NCI-H146 treated with DMSO at 0.1 percent for 48 hours (cell line): ENCODE measurements around the gene ZNF865.

ENCODE experiments used
- DNase-seq: peaks from one replicate; lab custom pipeline; 2025; ENCODE audit not compliant: unreplicated experiment; lab: John Stamatoyannopoulos, UW

ZNF865 gene

DNA sequence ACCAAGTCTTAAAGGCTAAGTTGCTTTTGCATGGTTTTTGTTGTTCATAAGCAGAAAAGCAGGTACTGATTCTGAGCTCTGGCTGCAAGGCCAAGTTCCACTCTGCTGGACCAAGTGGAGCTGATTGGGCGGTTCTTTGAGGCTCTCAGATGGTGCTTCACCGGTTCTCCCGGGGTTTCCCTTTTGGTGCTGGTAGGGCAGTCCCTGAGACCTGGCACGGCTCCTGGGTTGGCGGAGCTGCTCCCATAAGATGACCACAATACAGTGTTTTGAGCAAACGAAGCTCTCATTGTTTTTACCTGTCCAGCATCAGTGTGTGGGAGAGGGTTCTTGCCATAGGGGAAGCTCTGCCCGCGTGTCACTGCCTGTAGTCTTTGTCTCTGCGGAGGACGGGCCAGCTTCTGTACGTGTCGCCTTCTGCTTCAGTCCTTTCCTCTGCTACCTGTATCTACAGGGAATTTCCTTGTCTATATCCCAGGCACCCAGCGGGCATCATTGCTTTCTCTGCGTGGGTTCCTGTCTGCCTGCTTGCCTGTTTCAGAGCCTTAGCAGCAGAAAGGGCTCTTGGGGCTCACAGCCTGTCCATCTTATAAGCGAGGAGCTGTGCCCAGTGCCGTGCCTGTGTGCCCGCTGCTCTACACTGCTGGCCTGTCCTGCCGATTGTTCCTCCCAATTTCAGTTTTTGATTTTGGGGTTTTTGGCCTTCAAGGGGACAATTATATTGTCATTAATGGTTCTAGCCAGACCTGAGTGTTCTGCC, 51.7 kb downstream of the ZNF865 start:
- DNase-seq, result no peak

DNA sequence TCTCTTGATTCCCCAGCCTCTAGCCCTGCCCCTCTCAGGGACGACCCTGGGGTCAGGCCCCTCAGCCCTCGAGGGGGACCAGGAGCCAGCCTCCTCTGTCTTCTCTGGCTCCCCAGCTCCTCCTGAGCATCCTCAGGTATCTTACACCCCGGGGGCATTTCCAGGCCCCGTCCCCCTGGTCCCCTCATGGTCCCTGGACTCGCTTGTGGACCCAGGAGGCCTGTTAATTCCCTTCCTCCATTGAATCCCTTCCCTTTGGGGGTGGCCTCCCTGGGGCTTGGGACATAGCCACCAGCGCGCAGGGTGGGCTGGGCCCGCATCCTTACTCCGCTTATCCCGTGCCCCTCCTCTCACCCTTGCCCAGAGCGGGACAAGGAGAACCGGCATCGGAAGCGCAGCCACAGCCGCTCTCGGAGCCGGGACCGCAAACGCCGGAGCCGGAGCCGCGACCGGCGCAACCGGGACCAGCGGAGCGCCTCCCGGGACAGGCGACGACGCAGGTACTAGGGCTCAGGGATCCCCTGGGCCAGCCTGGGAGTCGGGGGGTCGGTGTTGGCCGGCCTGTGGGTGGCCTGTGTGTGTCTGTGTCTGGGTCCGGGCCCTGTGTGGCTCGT, 53.5 kb downstream of the ZNF865 start:
- no peak for DNase-seq

DNA sequence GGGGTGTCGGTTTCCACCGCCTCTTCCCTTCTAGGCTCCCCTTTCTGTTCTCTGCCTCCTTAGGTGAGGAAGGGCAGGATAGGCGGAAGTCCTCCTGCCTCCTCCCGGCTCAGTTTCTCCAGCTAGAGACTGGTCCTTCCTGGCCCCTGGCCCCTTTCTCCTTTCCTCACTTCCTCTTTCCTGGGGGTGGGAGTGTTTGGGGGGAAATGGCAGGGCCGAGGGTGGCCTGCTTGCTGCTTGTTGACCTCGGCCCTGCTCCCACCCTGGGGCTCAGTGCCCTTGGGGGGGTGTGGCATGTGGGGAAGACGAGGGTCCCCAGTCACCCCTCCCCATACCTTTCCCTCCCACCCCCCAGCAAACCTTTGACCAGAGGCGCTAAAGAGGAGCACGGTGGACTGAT, 54.4 kb downstream of the ZNF865 start:
- DNase-seq, result no peak

DNA sequence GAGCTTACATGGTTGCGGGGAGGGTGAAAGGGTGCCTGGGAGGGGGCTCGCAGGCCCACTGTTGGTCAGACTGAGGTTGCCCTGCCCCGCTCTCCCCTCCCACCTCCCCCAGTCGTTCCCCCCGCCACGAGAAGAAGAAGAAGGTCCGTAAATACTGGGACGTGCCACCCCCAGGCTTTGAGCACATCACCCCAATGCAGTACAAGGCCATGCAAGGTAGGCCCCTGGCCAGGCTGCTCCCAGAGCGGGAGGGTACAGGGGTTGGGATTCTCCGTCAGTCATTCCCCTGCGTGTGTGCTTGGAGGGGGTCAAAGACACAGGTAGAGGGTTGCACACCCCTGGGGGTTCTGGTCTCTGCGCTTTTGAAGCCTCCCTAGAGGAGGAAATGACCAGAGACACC, 55.0 kb downstream of the ZNF865 start:
- DNase-seq, result no peak

DNA sequence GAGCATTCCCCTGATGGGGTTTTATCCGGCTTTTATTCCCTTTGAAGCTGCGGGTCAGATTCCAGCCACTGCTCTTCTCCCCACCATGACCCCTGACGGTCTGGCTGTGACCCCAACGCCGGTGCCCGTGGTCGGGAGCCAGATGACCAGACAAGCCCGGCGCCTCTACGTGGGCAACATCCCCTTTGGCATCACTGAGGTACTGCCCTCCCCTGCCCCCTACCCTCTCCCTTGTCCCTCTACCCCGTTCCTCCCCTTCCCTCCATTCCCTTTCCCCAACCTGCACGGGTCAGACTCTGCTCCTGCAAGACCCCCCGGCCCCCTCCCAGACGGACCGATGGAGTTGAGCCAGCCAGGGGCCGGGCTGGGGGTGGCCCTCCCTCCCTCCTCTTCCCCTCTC, 55.5 kb downstream of the ZNF865 start:
- DNase-seq, result no peak

DNA sequence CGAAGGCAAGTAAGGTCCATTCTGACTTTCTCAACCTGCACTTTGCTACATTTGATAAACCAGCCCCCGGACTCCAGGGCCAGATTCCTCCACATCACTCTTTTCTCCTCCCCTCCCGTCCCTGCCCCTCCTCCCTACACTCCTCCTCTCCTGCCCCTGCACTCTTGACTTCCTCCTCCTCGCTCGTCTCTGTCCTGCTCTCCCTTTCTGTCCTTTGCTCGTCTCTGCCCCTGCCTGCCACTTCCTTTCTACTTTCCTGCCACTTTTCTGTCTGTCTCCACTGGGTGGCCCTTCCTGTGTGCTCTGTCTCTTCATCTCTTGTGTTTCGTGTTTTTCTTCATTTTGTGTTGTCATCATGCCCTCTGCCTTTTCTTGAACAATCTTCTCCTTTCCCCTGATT, 56.4 kb downstream of the ZNF865 start:
- no peak for DNase-seq

DNA sequence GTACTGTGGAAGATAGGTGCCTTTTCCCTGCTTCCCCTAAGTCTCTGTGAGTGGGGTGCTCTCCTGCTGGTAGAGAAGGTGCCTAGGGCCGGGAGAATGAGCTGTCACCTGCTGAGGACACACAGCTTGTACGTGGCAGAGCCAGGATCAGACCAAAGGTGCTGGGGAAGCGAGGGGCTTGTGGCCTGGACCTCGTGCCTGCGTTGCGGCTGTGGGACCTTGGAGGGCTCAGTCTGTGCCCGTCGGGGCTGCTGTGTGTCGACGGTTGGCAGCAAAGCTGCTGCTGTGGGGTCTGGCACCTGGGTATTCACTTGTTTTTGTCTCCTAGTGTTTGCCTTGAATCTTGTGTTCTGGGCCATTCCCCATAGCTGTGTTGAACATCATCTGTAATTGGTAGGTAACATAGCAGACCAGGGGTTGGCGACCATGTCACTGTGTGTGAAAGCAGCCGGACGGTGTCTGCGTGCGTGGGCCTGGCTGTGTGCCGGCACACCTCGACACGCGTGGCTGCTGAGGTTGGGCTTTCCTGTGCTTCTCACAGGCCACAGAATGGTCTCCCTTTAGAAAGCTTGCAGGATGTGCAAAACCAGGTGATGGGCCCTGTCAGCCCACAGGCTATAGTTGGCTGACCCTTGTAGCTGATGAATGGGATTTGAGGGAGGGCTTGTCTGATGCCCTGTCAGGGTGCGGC, 58.5 kb downstream of the ZNF865 start:
- DNase-seq, result no peak

DNA sequence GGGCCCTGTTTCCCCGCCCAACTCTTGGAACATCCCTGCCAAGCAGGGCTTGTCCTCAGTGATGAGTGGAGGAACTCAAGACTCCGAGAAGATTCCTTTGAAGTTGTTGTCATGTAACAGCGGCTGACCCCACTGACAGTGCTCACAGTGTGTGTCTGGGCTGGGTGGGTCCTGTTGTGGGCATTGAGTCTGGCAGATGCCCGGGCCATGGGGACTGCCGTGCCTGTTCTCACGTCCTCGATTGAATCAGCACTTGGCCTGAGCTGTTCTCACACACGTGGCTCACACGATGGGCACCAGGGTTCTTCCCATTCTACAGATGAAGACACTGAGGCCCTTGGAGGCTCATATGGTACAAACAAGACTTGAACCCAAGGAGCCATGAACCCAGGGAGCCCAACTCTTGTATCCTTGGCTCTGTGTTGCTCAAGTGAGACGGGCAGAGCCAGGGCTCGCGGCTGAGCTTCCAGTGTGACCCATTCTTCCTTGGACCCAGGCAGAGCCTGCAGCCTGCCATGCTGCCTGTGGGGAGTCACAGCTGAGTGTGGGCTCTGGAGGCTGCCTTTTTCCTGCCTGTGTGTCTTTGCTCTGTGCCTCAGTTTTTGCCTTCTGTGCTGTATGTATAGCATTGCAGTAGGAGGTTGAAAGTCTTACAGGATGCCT, 61.0 kb downstream of the ZNF865 start:
- no peak for DNase-seq
